Effector CD4-positive, alpha-beta T cell (primary cell): ENCODE data around the gene KCNH1.
"Not testable (repeated sequence)": the region's sequence is repeated elsewhere in the genome, so short reads cannot be mapped to it uniquely, and the experiment has no call there.

Experiments used
- DNase-seq: peaks from one replicate; pipeline ENCODE4 v3.0.0-alpha.2; 2020

KCNH1 gene

GRCh38 chr1:210674151-210674550 is 459.8 kb downstream of the KCNH1 start:
- no peak for DNase-seq

- DNase-seq = no peak
Observed at GRCh38 chr1:210669951-210670350, 464.0 kb downstream of the KCNH1 start.

- no peak for DNase-seq
Observed at GRCh38 chr1:210663730-210664573, 470.0 kb downstream of the KCNH1 start.

GRCh38 chr1:210662291-210663050 is 471.5 kb downstream of the KCNH1 start:
- no peak for DNase-seq

- not testable (repeated sequence) for DNase-seq
Observed at GRCh38 chr1:210661520-210661919, 472.4 kb downstream of the KCNH1 start.

GRCh38 chr1:210657806-210658205 is 476.1 kb downstream of the KCNH1 start:
- DNase-seq = no peak

- DNase-seq = no peak
Observed at GRCh38 chr1:210655511-210655910, 478.4 kb downstream of the KCNH1 start.

GRCh38 chr1:210654176-210654981 is 479.6 kb downstream of the KCNH1 start:
- no peak for DNase-seq

- no peak for DNase-seq
Observed at GRCh38 chr1:210653771-210654170, 480.2 kb downstream of the KCNH1 start.

- DNase-seq = no peak
Observed at GRCh38 chr1:210652329-210652954, 481.5 kb downstream of the KCNH1 start.

- no peak for DNase-seq
Observed at GRCh38 chr1:210650403-210650802, 483.5 kb downstream of the KCNH1 start.

GRCh38 chr1:210648588-210649269 is 485.2 kb downstream of the KCNH1 start:
- no peak for DNase-seq

GRCh38 chr1:210647406-210648333 is 486.3 kb downstream of the KCNH1 start:
- no peak for DNase-seq

GRCh38 chr1:210646258-210646616 is 487.7 kb downstream of the KCNH1 start:
- no peak for DNase-seq

GRCh38 chr1:210645582-210646257 is 488.2 kb downstream of the KCNH1 start:
- DNase-seq = no peak

GRCh38 chr1:210641582-210641981 is 492.4 kb downstream of the KCNH1 start:
- no peak for DNase-seq

GRCh38 chr1:210635108-210635507 is 498.8 kb downstream of the KCNH1 start:
- DNase-seq = no peak

- no peak for DNase-seq
Observed at GRCh38 chr1:210633636-210634035, 500.3 kb downstream of the KCNH1 start.

GRCh38 chr1:210633140-210633539 is 500.8 kb downstream of the KCNH1 start:
- DNase-seq = no peak

GRCh38 chr1:210631399-210631798 is 502.5 kb downstream of the KCNH1 start:
- DNase-seq = no peak
